ENCODE measurements around the gene DLGAP1. TPM values are rescaled to one million over a fixed set of nuclear protein-coding genes. Genes with fewer than 3 reads are reported as not detected.

Gene DLGAP1
- polyA plus RNA-seq, 1 donor from 2014 or later, result 4.5 TPM

DNA sequence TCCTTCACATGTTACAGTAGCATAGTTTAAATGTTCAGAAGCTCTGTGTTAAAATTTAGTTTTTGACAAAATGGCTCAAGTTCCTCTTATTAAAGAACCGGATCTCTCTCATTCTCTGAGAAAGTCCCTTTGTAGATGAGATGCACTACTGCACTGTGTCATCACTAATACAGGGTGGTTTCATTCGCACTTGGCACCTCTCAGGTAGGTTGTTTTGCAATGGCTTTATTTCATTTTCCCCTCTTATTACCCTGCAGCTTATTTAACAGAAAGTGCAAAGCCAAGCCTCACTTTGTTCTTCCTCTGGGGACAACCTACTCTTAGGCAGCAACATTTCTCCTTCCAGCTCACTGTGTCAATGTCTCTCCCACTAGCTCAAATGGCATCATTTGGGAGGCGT is 185.1 kb downstream of the DLGAP1 start:
- Histone ChIP-seq H3F3A (ENCODE audit: insufficient read depth, low read length, poor library complexity, severe bottlenecking) (no peaks in the 10 kb centered on the region), H2AFZ (ENCODE audit: low read depth, low read length) (no peak overlapping the region), H3K79me2 (replicated peaks; ENCODE audit: insufficient read depth, low read length) (no peaks in the 10 kb centered on the region), H3K9ac (ENCODE audit: low read length) (no peak overlapping the region), H3K4me2 (ENCODE audit: low read length) (no peak overlapping the region), H3K9me2 (ENCODE audit: insufficient read depth, low read length) (no peaks in the 10 kb centered on the region), H4K20me1 (ENCODE audit: insufficient read depth) (no peaks in the 10 kb centered on the region), H3K9me3 (ENCODE audit: low read length) (no peaks in the 10 kb centered on the region), H3K36me3 (ENCODE audit: insufficient read depth, low read length) (no peaks in the 10 kb centered on the region), H3K27ac (ENCODE audit: low read length) (no peak overlapping the region), H3K4me3 (ENCODE audit: low read length) (no peak overlapping the region), H3K27me3 (ENCODE audit: insufficient read depth, low read depth, low read length) (no peaks in the 10 kb centered on the region)
- TF ChIP-seq TAF1 (IDR thresholded peaks at IDR 0.05; ENCODE audit: low read depth) (no peak), EP300 (conservative IDR thresholded peaks at IDR 0.05; ENCODE audit: poor library complexity, severe bottlenecking) (no peak), SMC3 (conservative IDR thresholded peaks at IDR 0.05; ENCODE audit: poor library complexity) (no peak), EZH2 (IDR thresholded peaks at IDR 0.05; ENCODE audit: borderline replicate concordance, insufficient read depth, low read length, poor library complexity, severe bottlenecking) (no peak), RAD21 (conservative IDR thresholded peaks at IDR 0.05) (no peak), MXI1 (conservative IDR thresholded peaks at IDR 0.05; ENCODE audit: poor library complexity, severe bottlenecking) (no peak), POLR2AphosphoS5 (IDR thresholded peaks at IDR 0.05) (no peak)
- TF ChIP-seq, protein P1, sequence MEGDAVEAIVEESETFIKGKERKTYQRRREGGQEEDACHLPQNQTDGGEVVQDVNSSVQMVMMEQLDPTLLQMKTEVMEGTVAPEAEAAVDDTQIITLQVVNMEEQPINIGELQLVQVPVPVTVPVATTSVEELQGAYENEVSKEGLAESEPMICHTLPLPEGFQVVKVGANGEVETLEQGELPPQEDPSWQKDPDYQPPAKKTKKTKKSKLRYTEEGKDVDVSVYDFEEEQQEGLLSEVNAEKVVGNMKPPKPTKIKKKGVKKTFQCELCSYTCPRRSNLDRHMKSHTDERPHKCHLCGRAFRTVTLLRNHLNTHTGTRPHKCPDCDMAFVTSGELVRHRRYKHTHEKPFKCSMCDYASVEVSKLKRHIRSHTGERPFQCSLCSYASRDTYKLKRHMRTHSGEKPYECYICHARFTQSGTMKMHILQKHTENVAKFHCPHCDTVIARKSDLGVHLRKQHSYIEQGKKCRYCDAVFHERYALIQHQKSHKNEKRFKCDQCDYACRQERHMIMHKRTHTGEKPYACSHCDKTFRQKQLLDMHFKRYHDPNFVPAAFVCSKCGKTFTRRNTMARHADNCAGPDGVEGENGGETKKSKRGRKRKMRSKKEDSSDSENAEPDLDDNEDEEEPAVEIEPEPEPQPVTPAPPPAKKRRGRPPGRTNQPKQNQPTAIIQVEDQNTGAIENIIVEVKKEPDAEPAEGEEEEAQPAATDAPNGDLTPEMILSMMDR (IDR thresholded peaks at IDR 0.05; ENCODE audit: poor library complexity, severe bottlenecking), result no peak
- TF ChIP-seq, protein P2, sequence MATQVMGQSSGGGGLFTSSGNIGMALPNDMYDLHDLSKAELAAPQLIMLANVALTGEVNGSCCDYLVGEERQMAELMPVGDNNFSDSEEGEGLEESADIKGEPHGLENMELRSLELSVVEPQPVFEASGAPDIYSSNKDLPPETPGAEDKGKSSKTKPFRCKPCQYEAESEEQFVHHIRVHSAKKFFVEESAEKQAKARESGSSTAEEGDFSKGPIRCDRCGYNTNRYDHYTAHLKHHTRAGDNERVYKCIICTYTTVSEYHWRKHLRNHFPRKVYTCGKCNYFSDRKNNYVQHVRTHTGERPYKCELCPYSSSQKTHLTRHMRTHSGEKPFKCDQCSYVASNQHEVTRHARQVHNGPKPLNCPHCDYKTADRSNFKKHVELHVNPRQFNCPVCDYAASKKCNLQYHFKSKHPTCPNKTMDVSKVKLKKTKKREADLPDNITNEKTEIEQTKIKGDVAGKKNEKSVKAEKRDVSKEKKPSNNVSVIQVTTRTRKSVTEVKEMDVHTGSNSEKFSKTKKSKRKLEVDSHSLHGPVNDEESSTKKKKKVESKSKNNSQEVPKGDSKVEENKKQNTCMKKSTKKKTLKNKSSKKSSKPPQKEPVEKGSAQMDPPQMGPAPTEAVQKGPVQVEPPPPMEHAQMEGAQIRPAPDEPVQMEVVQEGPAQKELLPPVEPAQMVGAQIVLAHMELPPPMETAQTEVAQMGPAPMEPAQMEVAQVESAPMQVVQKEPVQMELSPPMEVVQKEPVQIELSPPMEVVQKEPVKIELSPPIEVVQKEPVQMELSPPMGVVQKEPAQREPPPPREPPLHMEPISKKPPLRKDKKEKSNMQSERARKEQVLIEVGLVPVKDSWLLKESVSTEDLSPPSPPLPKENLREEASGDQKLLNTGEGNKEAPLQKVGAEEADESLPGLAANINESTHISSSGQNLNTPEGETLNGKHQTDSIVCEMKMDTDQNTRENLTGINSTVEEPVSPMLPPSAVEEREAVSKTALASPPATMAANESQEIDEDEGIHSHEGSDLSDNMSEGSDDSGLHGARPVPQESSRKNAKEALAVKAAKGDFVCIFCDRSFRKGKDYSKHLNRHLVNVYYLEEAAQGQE (IDR thresholded peaks at IDR 0.05; ENCODE audit: borderline replicate concordance), result no peak

DNA sequence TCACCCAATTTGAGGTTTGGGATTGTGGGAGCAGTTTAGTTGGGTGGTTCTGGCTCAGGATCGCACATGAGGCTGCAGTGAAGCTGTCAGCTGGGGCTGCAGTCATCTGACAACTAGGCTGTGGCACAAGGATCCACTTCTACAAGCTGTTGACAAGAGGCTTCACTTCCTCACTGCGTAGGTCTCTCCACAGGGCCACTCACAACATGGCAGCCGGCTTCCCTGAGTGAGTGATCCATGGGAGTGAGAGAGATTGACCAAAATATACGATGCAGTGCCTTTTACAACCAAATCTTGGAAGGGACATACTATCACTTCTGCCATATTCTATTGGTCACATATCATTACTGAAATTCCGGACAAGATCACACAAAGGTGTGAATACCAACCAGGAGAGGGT is 187.5 kb downstream of the DLGAP1 start:
- no peaks in the 10 kb centered on the region for H4K20me1 ChIP-seq (ENCODE audit: insufficient read depth)
- no peaks in the 10 kb centered on the region for H3K79me2 ChIP-seq (replicated peaks; ENCODE audit: insufficient read depth, low read length)
- H3K27ac ChIP-seq (ENCODE audit: low read length), result no peak overlapping the region
- H3K4me2 ChIP-seq (ENCODE audit: low read length), result no peak overlapping the region
- no peak overlapping the region for H3K9ac ChIP-seq (ENCODE audit: low read length)
- no peaks in the 10 kb centered on the region for H3K9me2 ChIP-seq (ENCODE audit: insufficient read depth, low read length)
- H3K4me3 ChIP-seq (ENCODE audit: low read length), result no peak overlapping the region
- H3K27me3 ChIP-seq (ENCODE audit: insufficient read depth, low read depth, low read length), result no peaks in the 10 kb centered on the region
- H2AFZ ChIP-seq (ENCODE audit: low read depth, low read length), result no peak overlapping the region
- no peak for TF ChIP-seq MXI1 (conservative IDR thresholded peaks at IDR 0.05; ENCODE audit: poor library complexity, severe bottlenecking)
- TF ChIP-seq POLR2AphosphoS5 (IDR thresholded peaks at IDR 0.05), result no peak
- TF ChIP-seq SMC3 (conservative IDR thresholded peaks at IDR 0.05; ENCODE audit: poor library complexity), result no peak
- TF ChIP-seq EZH2 (IDR thresholded peaks at IDR 0.05; ENCODE audit: borderline replicate concordance, insufficient read depth, low read length, poor library complexity, severe bottlenecking), result no peak
- TF ChIP-seq, protein P1 (IDR thresholded peaks at IDR 0.05; ENCODE audit: poor library complexity, severe bottlenecking), result no peak
- TF ChIP-seq, protein P2 (IDR thresholded peaks at IDR 0.05; ENCODE audit: borderline replicate concordance), result no peak
- TF ChIP-seq RAD21 (conservative IDR thresholded peaks at IDR 0.05), result no peak
- no peak for TF ChIP-seq TAF1 (IDR thresholded peaks at IDR 0.05; ENCODE audit: low read depth)
- TF ChIP-seq EP300 (conservative IDR thresholded peaks at IDR 0.05; ENCODE audit: poor library complexity, severe bottlenecking), result no peak
- no peaks in the 10 kb centered on the region for H3F3A ChIP-seq (ENCODE audit: insufficient read depth, low read length, poor library complexity, severe bottlenecking)
- no peaks in the 10 kb centered on the region for H3K9me3 ChIP-seq (ENCODE audit: low read length)
- no peaks in the 10 kb centered on the region for H3K36me3 ChIP-seq (ENCODE audit: insufficient read depth, low read length)

All from neural cell (in vitro differentiated cells).